AG04450 (cell line): ENCODE data around the gene NDUFB2. TPM values are rescaled to one million over a fixed set of nuclear protein-coding genes. Genes with fewer than 3 reads are reported as not detected.
"Not testable (repeated sequence)": the region's sequence is repeated elsewhere in the genome, so short reads cannot be mapped to it uniquely, and the experiment has no call there.

Experiments
- CTCF ChIA-PET: fragments of 300-600, 350-600 bp; formaldehyde crosslinking; extraction: SDS; loops from one replicate; lab custom pipeline; 2022; ENCODE audit warnings: antibody characterized with exemption, inconsistent platforms; lab: Charles Lee
- POLR2A ChIA-PET: fragments of 350-600 bp; formaldehyde crosslinking; extraction: SDS; loops from one replicate; lab custom pipeline; 2021; ENCODE audit warnings: antibody characterized with exemption, inconsistent platforms; lab: Yijun Ruan, JAX
- DNase-seq: peaks from one replicate; pipeline ENCODE4 v3.0.0-alpha.2; 2011; ENCODE audit warnings: low read depth, low spot score
- H3K27ac ChIP-seq: one replicate; pipeline ENCODE4 v1.5.1; 2012; ENCODE audit warnings: low read depth, low read length, control low read depth
- H3K27me3 ChIP-seq: one replicate; pipeline ENCODE4 v1.6.0; 2012; ENCODE audit warnings: low read length; ENCODE audit not compliant: control insufficient read depth, insufficient read depth
- H3K4me3 ChIP-seq: 2 replicates; pipeline ENCODE4 v1.5.1; 2011; ENCODE audit warnings: mild to moderate bottlenecking, low read depth, low read length, control low read depth
- H3K9me3 ChIP-seq: 2 replicates; pipeline ENCODE4 v1.5.1; 2012; ENCODE audit warnings: low read length; ENCODE audit not compliant: control insufficient read depth, insufficient read depth
- polyA plus RNA-seq: library from polyadenylated mRNA; depleted of rRNA; stranded (reverse); fragments of >200 nt; gene quantifications from 2 replicates; pipeline ENCODE4 v1.2.3, GENCODE V29; 2011
- TF ChIP-seq, protein P1 (sequence below): IDR thresholded peaks from 2 replicates; pipeline ENCODE4 v1.5.1; 2011; ENCODE audit warnings: low read depth, low read length, control low read depth, inconsistent platforms

NDUFB2 gene
- polyA plus RNA-seq, 1 experiment, result 218 TPM

DNA sequence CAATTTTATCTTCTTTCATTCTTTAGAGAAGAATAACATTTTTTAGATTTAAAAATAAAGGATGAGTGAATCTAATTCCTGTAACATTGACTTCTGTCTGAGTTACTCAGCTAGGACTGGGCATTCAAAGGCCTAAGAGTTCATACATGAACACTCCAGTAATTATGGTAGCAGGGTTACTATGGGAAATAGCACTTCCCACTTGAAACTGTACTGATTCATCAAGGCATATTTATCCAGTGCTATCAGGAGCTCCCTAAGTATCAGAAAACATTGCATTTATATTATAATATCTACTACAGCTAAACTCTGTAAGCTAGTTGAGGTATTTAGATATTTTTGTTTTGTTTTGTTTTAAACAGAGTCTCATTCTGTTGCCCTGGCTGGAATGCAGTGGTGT is 41.8 kb downstream of the NDUFB2 start:
- H3K27me3 ChIP-seq, result no peaks in the 10 kb centered on the region
- TF ChIP-seq, protein P1, sequence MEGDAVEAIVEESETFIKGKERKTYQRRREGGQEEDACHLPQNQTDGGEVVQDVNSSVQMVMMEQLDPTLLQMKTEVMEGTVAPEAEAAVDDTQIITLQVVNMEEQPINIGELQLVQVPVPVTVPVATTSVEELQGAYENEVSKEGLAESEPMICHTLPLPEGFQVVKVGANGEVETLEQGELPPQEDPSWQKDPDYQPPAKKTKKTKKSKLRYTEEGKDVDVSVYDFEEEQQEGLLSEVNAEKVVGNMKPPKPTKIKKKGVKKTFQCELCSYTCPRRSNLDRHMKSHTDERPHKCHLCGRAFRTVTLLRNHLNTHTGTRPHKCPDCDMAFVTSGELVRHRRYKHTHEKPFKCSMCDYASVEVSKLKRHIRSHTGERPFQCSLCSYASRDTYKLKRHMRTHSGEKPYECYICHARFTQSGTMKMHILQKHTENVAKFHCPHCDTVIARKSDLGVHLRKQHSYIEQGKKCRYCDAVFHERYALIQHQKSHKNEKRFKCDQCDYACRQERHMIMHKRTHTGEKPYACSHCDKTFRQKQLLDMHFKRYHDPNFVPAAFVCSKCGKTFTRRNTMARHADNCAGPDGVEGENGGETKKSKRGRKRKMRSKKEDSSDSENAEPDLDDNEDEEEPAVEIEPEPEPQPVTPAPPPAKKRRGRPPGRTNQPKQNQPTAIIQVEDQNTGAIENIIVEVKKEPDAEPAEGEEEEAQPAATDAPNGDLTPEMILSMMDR, result no peak
- H3K9me3 ChIP-seq, result no peaks in the 10 kb centered on the region
- no peak overlapping the region for H3K27ac ChIP-seq
- no peak overlapping the region for H3K4me3 ChIP-seq
- ChIA-PET POLR2A (no interaction called here), CTCF (interaction anchor here (1.7 kb wide), 2 partner anchors 12 to 72 kb away, joined by 5 to 7 read pairs; no protein-coding TSS in a partner anchor)
- DNase-seq, result no peak

DNA sequence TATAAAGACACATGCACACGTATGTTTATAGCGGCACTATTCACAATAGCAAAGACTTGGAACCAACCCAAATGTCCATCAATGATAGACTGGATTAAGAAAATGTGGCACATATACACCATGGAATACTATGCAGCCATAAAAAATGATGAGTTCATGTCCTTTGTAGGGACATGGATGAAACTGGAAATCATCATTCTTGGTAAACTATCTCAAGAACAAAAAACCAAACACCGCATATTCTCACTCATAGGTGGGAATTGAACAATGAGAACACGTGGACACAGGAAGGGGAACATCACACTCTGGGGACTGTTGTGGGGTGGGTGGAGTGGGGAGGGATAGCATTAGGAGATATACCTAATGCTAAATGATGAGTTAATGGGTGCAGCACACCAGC is 46.7 kb downstream of the NDUFB2 start:
- POLR2A ChIA-PET, H3K9me3 ChIP-seq, H3K4me3 ChIP-seq, H3K27me3 ChIP-seq, H3K27ac ChIP-seq, DNase-seq: not testable (repeated sequence)
- CTCF ChIA-PET, result interaction anchor here (0.9 to 2.1 kb wide), 2 partner anchors 17 to 68 kb away, joined by 4 to 8 read pairs; no protein-coding TSS in a partner anchor

DNA sequence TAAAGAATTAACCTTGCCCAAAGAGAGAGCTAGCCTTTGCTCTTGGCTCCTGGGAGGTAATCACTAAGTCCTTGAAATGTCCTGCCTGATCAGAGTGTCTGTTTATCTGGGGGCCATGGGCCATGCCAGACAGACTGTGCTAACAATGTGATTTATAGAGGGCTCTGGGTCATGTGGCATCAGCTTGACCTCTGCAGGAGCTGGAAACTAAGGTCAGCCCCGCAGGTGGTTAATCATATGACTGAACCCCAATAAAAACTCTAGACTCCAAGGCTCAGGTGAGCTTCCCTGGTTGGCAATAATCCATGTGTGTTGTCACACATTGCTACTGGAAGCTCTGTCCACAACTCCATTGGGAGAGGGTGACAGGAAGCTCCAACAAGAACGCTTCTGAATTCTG is 47.5 kb downstream of the NDUFB2 start:
- POLR2A ChIA-PET, result no interaction called here

DNA sequence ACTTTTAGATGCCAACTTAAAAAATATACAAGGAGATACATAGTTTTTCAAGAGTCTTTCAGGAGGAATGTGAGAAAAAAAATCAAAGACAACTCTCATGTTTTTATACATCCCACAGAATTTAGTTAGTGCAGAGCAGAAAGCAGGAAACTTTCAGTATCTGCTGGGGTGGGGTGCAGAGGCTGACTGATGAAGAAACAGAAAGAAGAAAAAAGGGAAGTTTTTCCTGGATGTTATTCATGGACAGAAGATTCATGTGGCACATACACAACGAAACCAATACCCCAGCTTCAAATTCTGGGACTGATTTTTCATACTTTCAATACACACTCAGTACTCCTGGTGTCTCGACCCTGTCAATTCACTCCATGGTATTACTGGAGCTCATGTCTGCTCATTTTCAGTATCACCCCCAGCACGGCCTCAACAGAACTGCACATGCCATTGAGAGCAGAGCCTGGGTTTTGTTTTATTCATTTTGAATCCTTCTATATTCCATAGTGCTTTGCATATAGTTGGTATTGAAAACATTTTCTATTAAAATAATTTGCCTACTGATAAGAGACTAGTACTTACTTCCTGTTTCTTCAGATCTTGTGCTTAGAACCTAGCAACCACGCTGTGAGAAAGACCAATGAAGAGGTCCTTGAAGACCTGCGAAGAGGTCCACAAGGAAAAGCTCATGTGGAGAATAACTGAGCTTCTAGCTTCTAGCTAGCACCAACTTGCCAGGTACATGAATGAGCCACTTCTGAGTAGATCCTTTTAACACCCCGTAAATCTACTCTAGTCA is 49.0 kb downstream of the NDUFB2 start:
- Histone ChIP-seq H3K27ac (no peak overlapping the region), H3K27me3 (no peaks in the 10 kb centered on the region), H3K9me3 (no peaks in the 10 kb centered on the region), H3K4me3 (no peak overlapping the region)
- TF ChIP-seq, protein P1, result no peak
- ChIA-PET POLR2A (no interaction called here), CTCF (interaction anchor here (2.1 kb wide), 1 partner anchor 65 kb away, joined by 8 read pairs; no protein-coding TSS in a partner anchor)
- DNase-seq, result no peak

More for the DNA sequence above, 47.5 kb downstream of the NDUFB2 start:
- no peak overlapping the region for H3K27ac ChIP-seq
- H3K9me3 ChIP-seq, result no peaks in the 10 kb centered on the region
- no peak overlapping the region for H3K4me3 ChIP-seq
- no peaks in the 10 kb centered on the region for H3K27me3 ChIP-seq
- TF ChIP-seq, protein P1, result no peak
- CTCF ChIA-PET, result interaction anchor here (0.9 to 2.1 kb wide), 2 partner anchors 18 to 67 kb away, joined by 4 to 8 read pairs; no protein-coding TSS in a partner anchor
- no peak for DNase-seq

DNA sequence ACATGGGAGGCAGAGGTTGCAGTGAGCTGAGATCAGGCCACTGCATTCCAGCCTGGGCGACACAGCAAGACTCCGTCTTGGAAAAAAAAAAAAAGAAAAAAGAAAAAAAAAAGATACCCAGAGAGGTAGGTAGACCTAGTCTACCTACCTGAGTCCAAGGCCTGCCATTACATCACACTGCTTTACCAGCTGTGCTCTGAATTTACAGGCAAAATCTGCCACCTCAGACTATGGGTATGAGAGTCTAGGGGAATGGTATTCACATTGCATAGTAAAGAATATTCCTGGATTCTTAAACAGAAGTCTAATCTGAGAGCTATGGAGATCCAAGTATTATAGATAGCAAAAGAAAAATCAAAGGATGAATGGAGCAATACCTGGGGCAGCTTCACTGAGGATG is 50.2 kb downstream of the NDUFB2 start:
- ChIA-PET POLR2A (no interaction called here), CTCF (no interaction called here)
- no peaks in the 10 kb centered on the region for H3K9me3 ChIP-seq
- no peaks in the 10 kb centered on the region for H3K27me3 ChIP-seq
- H3K27ac ChIP-seq, result no peak overlapping the region
- DNase-seq, result no peak
- TF ChIP-seq, protein P1, result no peak
- no peak overlapping the region for H3K4me3 ChIP-seq
